ENCODE results near the gene STK4.

The STK4 gene

DNA sequence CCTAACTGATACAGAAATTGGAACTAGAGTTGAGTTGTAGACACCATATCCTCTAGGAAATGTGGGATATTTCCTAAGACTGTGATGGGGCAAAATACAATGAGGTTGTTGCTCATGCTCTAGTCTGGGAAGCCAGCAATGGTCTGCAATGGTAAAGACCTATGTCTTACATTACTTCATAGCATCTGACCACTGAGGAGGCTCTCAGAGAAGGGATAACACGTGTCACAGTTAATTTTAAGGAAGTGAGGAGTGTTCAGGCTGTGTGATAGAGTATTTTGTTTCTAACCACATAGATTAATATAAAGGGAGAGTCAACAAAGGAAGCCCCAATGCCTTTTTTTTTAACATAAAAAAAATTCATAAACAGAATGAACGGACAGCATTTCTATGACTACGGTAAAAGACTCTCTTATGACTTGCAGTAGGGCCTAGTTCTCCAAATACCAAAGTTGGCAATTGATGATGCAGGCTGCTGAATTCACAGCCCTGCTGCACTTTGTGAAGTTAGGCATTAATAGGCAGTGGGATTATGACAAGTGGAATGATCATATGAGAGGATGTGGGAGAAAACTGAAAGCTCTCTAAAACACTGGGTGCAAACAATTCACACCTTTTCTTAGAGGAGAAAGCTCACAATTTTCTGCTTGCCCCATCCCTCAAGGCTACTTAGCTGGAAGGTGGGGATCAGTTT is 120.9 kb downstream of the STK4 start:
- DNase-seq (ENCODE audit: low spot score), result no peak

DNA sequence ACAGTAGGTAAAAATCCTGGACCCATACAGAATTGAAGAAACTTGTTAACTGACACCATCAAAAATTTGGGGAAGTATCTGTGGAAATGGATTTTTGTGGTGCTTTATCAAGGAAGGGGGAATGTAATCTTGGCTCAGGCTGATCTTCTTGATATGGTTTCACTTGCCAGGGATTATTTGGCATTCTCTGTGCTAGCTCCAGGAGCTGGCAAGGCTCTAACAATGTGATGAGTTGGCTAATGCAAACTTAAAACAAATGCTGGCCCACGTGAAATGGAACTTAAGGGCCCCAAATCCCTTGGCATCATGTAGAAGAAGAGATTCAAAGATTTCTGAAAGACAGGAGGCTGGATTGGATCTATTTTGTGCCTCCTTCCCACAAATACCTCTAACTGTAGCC is 121.5 kb downstream of the STK4 start:
- no peak for DNase-seq (ENCODE audit: low spot score)

DNA sequence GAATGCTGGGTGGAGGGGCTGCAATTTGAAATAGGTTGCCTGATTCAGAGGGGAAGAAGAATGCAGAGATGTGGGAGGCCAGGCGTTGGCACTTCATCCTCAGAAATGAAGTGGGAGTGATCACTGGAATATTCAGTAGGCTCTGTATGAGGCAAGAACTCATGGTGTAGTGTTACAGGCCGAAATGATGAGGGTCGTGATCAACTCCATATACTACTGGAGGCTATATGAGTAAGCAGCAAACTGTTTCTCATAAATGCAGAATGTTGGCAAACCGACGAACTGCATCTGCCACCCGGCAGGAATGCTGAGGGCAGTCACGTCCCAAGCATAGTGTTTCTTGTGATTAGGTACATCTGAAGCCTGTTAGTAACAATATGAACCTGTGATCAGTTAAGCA is 121.9 kb downstream of the STK4 start:
- no peak for DNase-seq (ENCODE audit: low spot score)

DNA sequence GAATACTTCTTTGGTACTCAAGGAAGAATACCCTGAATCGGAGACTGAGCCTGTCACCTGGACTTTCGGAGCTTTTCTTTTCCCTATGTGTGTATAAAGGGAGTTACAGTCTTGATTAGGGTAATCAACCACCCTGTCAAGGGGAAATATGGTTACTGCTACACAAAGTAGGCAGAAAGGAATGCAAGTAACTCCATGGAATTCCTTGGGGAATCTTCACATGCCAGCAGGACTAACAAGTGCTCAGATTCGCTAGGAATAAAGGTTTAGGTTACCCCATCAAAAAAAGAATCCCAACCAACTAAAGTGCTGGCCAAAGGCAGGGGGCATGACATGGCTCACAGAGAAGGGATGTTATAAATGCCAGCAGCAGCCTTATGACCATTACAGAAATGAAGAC is 124.2 kb downstream of the STK4 start:
- DNase-seq (ENCODE audit: low spot score), result no peak

- no peak for DNase-seq (ENCODE audit: low spot score)
These were observed 125.1 kb downstream of the STK4 start for GRCh38 chr20:45091366-45091765.

DNA sequence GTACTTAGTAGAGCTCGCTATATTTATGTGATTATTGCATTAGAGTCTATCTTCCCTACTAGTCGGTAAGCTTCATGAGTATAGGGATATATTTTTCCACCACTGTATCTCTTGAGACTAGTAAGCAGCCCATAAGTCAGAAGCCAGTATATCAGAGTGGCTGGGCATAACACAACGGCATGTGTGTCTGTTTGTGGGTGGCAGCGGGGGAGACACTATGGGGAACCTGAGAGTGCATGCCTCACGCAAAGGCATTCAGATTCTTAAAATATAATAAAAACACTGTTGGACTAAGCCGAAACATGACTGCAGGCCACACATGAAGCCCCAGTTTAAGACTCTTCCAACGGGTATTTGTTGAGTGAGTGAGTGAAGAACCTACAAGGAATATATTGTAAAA is 126.6 kb downstream of the STK4 start:
- no peak for DNase-seq (ENCODE audit: low spot score)

GRCh38 chr20:45094201-45094600 is 127.9 kb downstream of the STK4 start:
- DNase-seq (ENCODE audit: low spot score), result no peak

- DNase-seq (ENCODE audit: low spot score), result no peak
These were observed 128.7 kb downstream of the STK4 start for GRCh38 chr20:45094864-45095574.

- DNase-seq (ENCODE audit: low spot score), result peak; percentile 78
These were observed 129.5 kb downstream of the STK4 start for GRCh38 chr20:45095805-45096238.

DNA sequence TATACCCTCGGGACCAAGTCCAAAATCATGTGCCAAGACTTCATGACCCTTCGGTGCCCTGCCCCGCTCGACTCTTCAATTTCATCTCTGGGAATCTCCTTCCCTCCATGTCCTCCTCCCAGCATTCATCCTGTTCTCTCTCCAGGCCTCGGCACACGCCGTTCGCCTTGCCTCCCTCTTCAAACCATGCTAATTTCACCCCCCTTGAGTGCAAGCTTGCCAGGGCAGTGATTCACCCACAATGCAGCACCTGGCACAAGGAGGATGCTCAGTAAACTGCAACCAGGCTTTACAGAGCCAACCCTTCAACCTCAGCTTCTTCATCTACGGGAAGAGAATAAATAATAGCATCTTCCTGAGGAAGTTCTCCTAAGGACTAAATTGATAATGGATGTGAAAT is 130.5 kb downstream of the STK4 start:
- no peak for DNase-seq (ENCODE audit: low spot score)

GRCh38 chr20:45097485-45098102 is 131.3 kb downstream of the STK4 start:
- DNase-seq (ENCODE audit: low spot score), result no peak

- DNase-seq (ENCODE audit: low spot score), result no peak
These were observed 131.9 kb downstream of the STK4 start for GRCh38 chr20:45098103-45098773.

DNA sequence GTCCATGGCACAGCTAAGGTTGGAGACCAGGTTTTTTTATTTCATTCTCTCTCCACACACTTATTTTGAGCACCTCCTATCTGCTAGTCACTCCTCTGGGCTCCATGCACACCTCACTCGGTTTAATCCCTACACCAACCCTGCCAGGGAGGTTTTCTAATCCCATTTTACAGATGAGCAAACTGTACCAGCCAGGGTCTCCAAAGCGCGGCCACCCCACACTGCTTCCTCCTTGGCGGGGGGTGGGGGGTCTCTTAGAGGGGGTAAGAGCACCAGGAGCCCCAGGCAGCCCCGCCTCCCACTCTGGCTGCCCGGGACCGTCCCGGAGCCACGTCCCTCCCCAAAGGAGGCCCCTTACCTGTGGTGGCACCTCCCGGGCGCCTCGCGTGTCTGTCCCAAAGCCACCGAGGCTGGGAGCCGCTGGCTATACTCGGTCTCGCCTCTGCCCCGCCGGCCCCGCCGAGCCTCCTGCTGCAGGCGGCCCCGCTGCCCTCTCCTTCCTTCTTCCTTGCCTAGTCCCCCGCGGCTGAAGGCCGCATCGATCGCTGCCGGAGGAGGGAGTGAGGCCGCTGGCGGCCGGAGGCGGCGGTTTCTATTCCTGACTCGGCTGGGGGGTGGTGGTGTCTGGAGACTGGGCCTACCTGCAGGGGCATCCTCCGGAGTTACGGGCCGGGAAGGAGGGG is 134.4 kb downstream of the STK4 start, which contains the start of gene KCNS1:
KCNS1 (minus strand) TSS at position 565 of the 683 bp plus-strand sequence. CDS start 1,891 bp downstream, outside the sequence.
- no peak for DNase-seq (ENCODE audit: low spot score)

GRCh38 chr20:45101333-45101850 is 135.1 kb downstream of the STK4 start:
- DNase-seq (ENCODE audit: low spot score), result no peak

- no peak for DNase-seq (ENCODE audit: low spot score)
These were observed 136.8 kb downstream of the STK4 start for GRCh38 chr20:45103072-45103471.

- DNase-seq (ENCODE audit: low spot score), result no peak
These were observed 138.5 kb downstream of the STK4 start for GRCh38 chr20:45104786-45105185.

GRCh38 chr20:45105317-45105716 is 139.0 kb downstream of the STK4 start:
- no peak for DNase-seq (ENCODE audit: low spot score)

DNA sequence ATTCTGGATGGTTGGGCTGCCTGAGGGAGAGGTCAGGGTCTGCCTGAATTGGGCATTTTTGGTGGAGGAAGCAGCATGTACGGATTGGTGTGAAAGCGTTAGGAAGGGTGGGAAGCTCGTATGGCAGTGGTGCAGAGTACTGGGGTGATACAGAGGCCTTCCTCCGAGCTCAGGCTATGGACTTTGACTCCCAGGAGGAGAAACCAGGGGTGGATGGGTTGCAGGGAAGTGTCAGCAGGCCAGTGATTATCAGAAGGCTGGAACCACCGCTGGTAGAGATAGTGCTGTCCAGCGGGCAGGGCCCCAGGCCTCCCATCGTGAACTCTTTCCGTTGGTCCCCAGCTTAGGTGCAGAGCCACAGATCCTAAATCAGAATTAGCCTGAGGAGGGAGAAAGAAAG is 143.3 kb downstream of the STK4 start:
- no peak for DNase-seq (ENCODE audit: low spot score)

DNA sequence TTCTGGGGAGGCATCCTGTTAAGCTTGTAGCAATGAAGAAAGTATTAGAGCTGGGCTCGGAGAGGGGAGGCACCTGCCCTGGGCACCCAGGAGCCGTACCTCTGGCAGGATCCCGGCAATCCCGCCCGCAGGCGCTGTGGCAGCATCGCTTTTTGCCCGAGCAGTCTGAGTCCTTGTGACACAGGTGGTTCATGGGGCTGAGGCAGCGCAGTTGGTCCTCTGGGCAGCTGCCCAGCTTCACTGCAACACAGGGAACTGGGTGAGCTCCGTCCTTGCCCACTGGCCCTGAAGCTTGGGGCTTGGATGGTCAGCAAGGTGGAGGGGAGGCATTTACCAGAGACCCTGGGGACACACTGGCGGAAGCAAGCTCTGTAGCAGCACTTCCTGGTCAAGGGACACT is 144.0 kb downstream of the STK4 start:
- no peak for DNase-seq (ENCODE audit: low spot score)

DNA sequence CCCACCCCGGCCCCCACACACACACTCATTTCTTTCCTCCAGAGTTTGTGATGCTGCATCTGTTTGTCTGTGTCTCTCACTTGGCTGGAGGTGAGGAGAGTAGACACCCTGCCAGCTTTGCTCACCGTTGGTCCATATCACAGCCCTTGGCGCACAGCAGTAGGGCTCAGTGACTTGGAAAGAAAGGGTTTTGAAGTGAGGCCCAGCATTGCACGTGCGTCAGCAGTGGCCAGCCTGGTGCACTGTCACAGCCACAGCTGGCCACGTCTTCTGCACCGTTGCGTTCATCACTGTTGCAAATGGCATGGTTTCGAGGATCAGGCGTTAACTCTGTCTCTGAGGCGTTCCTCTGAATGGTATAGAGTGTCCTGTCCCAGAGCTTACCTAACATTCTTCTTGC is 145.0 kb downstream of the STK4 start:
- DNase-seq (ENCODE audit: low spot score), result no peak

GRCh38 chr20:45111799-45112471 is 145.6 kb downstream of the STK4 start:
- DNase-seq (ENCODE audit: low spot score), result no peak

Measured in Ammon's horn (tissue), 1 donor.